ENCODE data around the gene NTF3. TPM values are rescaled to one million over a fixed set of nuclear protein-coding genes. Genes with fewer than 3 reads are reported as not detected.

The NTF3 gene
- total and polyA plus RNA-seq, 2 donors (not counting 1 experiment from before 2014, with no cell fraction given): 5.9 to 12.5 TPM

GRCh38 chr12:5455045-5455444 lies 23.1 kb downstream of the NTF3 start:
- H3K36me3 ChIP-seq (ENCODE audit: control insufficient read depth, insufficient read depth, low read length): no peaks in the 10 kb centered on the region
- H3K9me3 ChIP-seq (ENCODE audit: control insufficient read depth, insufficient read depth, low read depth, low read length): no peaks in the 10 kb centered on the region
- H2AFZ ChIP-seq (ENCODE audit: low read length): no peak overlapping the region
- no peaks in the 10 kb centered on the region for H4K20me1 ChIP-seq (ENCODE audit: control insufficient read depth, extremely low read depth, insufficient read depth, low read length)
- H3K9ac ChIP-seq (ENCODE audit: insufficient read depth, low read length): no peak overlapping the region
- no peak overlapping the region for H3K4me3 ChIP-seq (replicated peaks in 1 of 4; ENCODE audit: control extremely low read depth in 1 of 4, insufficient read depth in 1 of 4, low read depth in 3 of 4, low read length in 4 of 4)
- no peak for TF ChIP-seq EZH2 (IDR thresholded peaks at IDR 0.05; ENCODE audit: low read length, missing control alignments)
- TF ChIP-seq, protein P1, sequence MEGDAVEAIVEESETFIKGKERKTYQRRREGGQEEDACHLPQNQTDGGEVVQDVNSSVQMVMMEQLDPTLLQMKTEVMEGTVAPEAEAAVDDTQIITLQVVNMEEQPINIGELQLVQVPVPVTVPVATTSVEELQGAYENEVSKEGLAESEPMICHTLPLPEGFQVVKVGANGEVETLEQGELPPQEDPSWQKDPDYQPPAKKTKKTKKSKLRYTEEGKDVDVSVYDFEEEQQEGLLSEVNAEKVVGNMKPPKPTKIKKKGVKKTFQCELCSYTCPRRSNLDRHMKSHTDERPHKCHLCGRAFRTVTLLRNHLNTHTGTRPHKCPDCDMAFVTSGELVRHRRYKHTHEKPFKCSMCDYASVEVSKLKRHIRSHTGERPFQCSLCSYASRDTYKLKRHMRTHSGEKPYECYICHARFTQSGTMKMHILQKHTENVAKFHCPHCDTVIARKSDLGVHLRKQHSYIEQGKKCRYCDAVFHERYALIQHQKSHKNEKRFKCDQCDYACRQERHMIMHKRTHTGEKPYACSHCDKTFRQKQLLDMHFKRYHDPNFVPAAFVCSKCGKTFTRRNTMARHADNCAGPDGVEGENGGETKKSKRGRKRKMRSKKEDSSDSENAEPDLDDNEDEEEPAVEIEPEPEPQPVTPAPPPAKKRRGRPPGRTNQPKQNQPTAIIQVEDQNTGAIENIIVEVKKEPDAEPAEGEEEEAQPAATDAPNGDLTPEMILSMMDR (conservative IDR thresholded peaks at IDR 0.05 in 1 of 2, IDR thresholded peaks at IDR 0.05 in 1 of 2; ENCODE audit: low read depth in 1 of 2, low read length in 2 of 2): no peak
- no peak overlapping the region for H3K4me2 ChIP-seq (ENCODE audit: extremely low read depth, insufficient read depth, low read length)
- H3K27ac ChIP-seq (ENCODE audit: insufficient read depth, low read length): no peak overlapping the region
- H3K27me3 ChIP-seq (ENCODE audit: control insufficient read depth, insufficient read depth, low read length): no peaks in the 10 kb centered on the region
- peaks cover 8% of the 10 kb centered on the region for H3K4me1 ChIP-seq (ENCODE audit: control insufficient read depth, extremely low read depth, insufficient read depth, low read length)
- no peak for DNase-seq (ENCODE audit: low read depth in 2 of 2)
- peaks cover 10% of the 10 kb centered on the region for H3K79me2 ChIP-seq (ENCODE audit: control insufficient read depth, insufficient read depth, low read length)

DNA sequence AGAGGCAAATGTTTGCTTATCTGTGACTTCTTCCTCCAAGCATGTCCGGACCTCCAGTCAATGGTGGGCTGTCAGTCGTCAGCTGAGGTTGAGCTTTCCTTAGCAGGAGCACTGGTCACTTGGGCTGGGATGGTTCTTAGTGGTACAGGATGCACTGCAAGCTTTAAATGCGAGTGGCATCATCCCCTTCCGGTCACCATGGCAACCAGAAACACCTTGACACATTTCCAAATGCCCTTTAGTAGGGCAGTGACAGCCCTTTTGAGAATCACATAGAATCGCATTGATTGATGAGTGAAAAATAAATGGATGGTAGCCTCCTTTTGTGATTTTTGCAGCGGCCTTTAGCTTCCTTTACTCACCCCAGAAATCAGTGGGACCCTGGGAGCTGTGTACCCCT lies 24.1 kb downstream of the NTF3 start:
- H3K4me2 ChIP-seq (ENCODE audit: extremely low read depth, insufficient read depth, low read length): no peak overlapping the region
- no peaks in the 10 kb centered on the region for H4K20me1 ChIP-seq (ENCODE audit: control insufficient read depth, extremely low read depth, insufficient read depth, low read length)
- peaks cover 10% of the 10 kb centered on the region for H3K79me2 ChIP-seq (ENCODE audit: control insufficient read depth, insufficient read depth, low read length)
- H3K27ac ChIP-seq (ENCODE audit: insufficient read depth, low read length): peak overlapping the region; percentile 78
- peaks cover 8% of the 10 kb centered on the region for H3K4me1 ChIP-seq (ENCODE audit: control insufficient read depth, extremely low read depth, insufficient read depth, low read length)
- H3K27me3 ChIP-seq (ENCODE audit: control insufficient read depth, insufficient read depth, low read length): no peaks in the 10 kb centered on the region
- no peak overlapping the region for H3K4me3 ChIP-seq (replicated peaks in 1 of 4; ENCODE audit: control extremely low read depth in 1 of 4, insufficient read depth in 1 of 4, low read depth in 3 of 4, low read length in 4 of 4)
- no peak for TF ChIP-seq EZH2 (IDR thresholded peaks at IDR 0.05; ENCODE audit: low read length, missing control alignments)
- TF ChIP-seq, protein P1 (conservative IDR thresholded peaks at IDR 0.05 in 1 of 2, IDR thresholded peaks at IDR 0.05 in 1 of 2; ENCODE audit: low read depth in 1 of 2, low read length in 2 of 2): no peak
- H3K9ac ChIP-seq (ENCODE audit: insufficient read depth, low read length): no peak overlapping the region
- DNase-seq (ENCODE audit: low read depth in 2 of 2): no peak
- no peaks in the 10 kb centered on the region for H3K9me3 ChIP-seq (ENCODE audit: control insufficient read depth, insufficient read depth, low read depth, low read length)
- H2AFZ ChIP-seq (ENCODE audit: low read length): no peak overlapping the region
- H3K36me3 ChIP-seq (ENCODE audit: control insufficient read depth, insufficient read depth, low read length): no peaks in the 10 kb centered on the region

- DNase-seq (ENCODE audit: low read depth in 2 of 2): peak in 1 of 2 donors; percentile 80
- H3K27ac ChIP-seq (ENCODE audit: insufficient read depth, low read length): peak overlapping the region; percentile 78
These were observed 25.0 kb downstream of the NTF3 start for GRCh38 chr12:5456906-5457305.

More at GRCh38 chr12:5456906-5457305, 25.0 kb downstream of the NTF3 start:
- no peaks in the 10 kb centered on the region for H3K36me3 ChIP-seq (ENCODE audit: control insufficient read depth, insufficient read depth, low read length)
- no peaks in the 10 kb centered on the region for H3K9me3 ChIP-seq (ENCODE audit: control insufficient read depth, insufficient read depth, low read depth, low read length)
- no peak for TF ChIP-seq EZH2 (IDR thresholded peaks at IDR 0.05; ENCODE audit: low read length, missing control alignments)
- TF ChIP-seq, protein P1 (conservative IDR thresholded peaks at IDR 0.05 in 1 of 2, IDR thresholded peaks at IDR 0.05 in 1 of 2; ENCODE audit: low read depth in 1 of 2, low read length in 2 of 2): no peak
- H3K9ac ChIP-seq (ENCODE audit: insufficient read depth, low read length): no peak overlapping the region
- H3K4me1 ChIP-seq (ENCODE audit: control insufficient read depth, extremely low read depth, insufficient read depth, low read length): peaks cover 8% of the 10 kb centered on the region
- no peak overlapping the region for H3K4me3 ChIP-seq (replicated peaks in 1 of 4; ENCODE audit: control extremely low read depth in 1 of 4, insufficient read depth in 1 of 4, low read depth in 3 of 4, low read length in 4 of 4)
- H3K79me2 ChIP-seq (ENCODE audit: control insufficient read depth, insufficient read depth, low read length): peaks cover 10% of the 10 kb centered on the region
- H3K4me2 ChIP-seq (ENCODE audit: extremely low read depth, insufficient read depth, low read length): peak overlapping the region; percentile 54
- no peaks in the 10 kb centered on the region for H3K27me3 ChIP-seq (ENCODE audit: control insufficient read depth, insufficient read depth, low read length)
- peak overlapping the region; percentile 66 for H2AFZ ChIP-seq (ENCODE audit: low read length)
- no peaks in the 10 kb centered on the region for H4K20me1 ChIP-seq (ENCODE audit: control insufficient read depth, extremely low read depth, insufficient read depth, low read length)
